Amniotic epithelial cell (primary cell): Measurements from ENCODE around the gene DMRT3.
A peak's percentile ranks its signal among the peaks of the same experiment; 100 is the strongest.

Experiments used
- DNase-seq: peaks from one replicate; pipeline ENCODE4 v3.0.0-alpha.2; 2010; ENCODE audit warnings: low read depth

DMRT3 gene

GRCh38 chr9:1002678-1003077 is 26.2 kb downstream of the DMRT3 start:
- DNase-seq = no peak

- peak; percentile 38 for DNase-seq
Measured at GRCh38 chr9:1005043-1005667, 28.7 kb downstream of the DMRT3 start.

- no peak for DNase-seq
Measured at GRCh38 chr9:1007312-1007711, 30.9 kb downstream of the DMRT3 start.

DNA sequence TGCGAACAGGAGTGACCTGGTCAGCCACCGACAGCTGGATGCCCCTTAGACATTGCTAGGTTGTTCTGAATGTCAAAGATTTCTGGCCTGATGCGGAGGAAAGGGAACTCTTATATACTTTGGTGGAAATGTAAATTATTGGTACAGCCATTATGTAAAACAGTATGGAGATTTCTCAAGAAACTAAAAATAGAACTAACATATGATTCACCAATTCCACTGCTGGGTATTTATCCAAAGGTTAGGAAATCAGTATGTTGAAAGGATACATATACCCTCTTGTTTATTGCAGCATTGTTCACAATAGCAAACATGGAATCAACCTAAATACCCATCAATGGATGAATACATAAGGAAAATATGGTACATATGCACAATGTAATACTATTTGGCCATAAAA is 31.8 kb downstream of the DMRT3 start:
- DNase-seq = peak; percentile 15

DNA sequence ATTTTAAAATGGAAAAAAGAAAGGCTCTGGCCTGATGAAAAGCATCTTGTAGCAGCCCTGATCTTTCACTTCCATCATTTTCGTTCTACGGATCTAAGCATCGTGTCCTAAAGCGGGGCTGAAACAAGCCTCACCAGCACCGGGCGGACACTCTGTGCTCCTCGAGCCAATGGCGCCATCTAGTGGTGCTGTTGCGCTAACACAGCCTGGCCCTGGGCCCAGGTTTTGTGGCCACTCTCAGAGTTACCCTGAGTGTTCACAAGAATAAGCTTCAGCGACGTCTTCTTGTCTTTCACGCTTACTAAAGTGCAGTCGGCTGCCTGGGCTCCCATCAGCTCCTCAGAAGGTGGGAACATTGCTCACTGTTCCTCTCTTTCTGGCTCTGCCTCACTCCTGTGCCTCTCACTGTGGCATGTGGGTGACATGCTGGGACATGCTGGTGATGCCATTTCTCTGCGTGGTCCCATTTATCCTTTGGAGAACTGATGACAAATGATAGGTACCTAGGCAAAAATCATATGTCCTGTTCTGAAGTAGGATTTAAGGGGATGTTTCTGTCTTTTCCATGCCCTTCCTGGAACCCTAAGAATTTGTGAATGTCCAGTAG is 32.7 kb downstream of the DMRT3 start:
- DNase-seq = peak; percentile 52

DNA sequence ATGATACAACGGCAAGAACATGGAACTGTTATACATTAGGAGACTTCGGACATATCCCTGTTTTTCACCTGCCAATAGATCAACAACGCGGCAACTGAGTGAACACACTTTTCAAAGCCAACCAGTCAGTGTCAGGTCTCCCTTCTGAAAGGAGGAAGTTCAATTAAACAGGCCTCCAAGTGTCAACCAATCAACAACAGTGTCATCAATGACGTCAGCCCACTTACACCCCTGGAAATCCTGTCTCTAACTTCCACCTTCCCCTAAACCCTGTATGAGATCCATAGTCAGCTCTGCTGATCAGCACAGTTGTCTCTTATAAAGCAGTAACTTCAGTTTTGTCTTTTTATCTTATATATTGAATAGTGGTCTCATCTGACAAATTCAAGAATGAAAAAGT is 36.6 kb downstream of the DMRT3 start:
- no peak for DNase-seq

GRCh38 chr9:1014225-1014624 is 37.8 kb downstream of the DMRT3 start:
- DNase-seq = no peak

GRCh38 chr9:1014640-1015039 is 38.2 kb downstream of the DMRT3 start:
- DNase-seq = no peak

DNA sequence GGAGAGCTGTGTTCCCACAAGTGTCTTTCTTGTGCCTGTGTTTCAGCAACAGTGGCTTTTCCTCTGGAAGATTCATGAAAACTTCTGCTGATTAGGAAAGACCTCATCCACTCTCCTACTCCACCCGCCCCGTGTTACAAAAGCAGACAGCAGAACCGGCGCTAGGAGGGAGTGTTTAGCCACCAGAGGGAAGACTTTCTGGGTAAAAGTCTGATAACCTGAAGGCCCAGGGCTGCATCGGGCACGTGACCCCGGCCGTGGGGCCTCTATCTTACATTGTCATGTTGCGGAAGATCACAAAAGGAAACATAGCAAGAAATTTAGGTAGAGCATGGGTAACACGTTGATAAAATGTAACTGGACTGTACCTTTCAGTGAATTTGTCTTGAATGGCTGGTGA is 41.7 kb downstream of the DMRT3 start:
- DNase-seq = no peak

GRCh38 chr9:1024112-1024511 is 47.7 kb downstream of the DMRT3 start:
- DNase-seq = no peak

- no peak for DNase-seq
Measured at GRCh38 chr9:1025131-1025530, 48.7 kb downstream of the DMRT3 start.

DNA sequence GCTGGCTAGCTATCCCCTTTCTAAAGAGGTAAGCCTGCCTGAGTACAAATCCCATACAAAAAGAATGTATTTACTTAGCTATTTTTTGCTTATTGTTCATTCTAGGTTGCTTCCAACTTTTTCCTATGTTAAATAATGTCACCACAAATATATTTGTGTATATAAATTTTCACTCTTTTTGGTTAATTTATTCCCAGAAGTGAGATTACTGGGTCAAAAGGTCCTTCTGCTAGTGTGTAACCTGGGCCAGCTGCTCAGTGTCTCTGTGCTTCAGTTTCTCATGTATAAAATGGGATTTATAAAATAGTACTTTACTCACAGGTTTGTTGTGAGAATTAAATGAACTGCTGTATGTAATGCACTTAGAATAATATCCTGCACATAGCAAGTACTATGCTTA is 49.8 kb downstream of the DMRT3 start:
- DNase-seq = no peak

- DNase-seq = no peak
Measured at GRCh38 chr9:1028501-1029190, 52.2 kb downstream of the DMRT3 start.

DNA sequence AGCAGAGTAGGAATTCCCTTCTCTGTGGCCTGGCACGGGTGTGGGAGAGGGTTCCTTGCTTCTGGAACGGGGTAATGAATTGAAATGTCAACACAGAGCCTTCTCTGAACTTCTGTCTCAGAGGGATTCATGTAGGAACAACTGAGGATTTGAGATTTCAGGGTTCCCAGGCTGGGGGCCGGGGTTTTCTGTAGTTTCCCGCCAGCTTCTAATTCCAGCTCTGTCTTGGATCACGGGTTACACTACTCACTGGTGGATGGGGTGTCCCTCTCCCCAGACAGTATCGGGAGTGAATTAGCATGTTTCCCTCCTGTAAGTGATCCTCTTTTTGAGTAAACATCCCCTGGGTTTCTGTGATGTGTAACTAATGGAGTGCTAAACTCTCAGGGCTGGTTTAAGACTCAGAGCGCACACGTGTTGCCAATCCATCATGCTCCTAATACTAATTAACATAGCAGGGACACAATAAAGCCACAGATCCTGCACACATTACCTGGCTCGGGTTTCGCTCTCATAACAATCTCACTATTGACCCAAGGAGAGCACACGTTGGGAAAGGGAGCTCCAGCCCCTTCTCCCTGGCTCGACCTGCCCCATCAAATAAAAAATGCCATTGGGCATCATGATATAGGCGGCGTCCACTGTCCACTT is 55.6 kb downstream of the DMRT3 start:
- no peak for DNase-seq

DNA sequence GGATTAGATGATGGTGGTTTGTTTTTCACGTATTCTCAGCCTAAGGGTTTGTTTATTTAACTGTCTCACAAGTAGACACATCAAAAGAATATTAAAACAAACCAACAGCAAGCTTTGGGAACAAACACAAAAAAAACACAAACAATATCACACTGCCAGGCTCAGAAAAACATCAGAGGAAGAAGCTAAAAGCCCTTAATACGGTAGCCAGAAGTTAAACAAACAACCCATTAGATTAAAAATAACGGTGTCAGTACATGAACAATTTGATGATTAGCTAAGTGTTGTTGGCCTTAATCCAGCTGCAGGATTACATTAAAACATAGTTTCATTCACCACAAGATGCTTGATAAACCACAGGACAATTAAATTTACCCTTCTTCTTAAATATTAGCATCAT is 57.8 kb downstream of the DMRT3 start:
- no peak for DNase-seq

GRCh38 chr9:1039589-1039988 is 63.1 kb downstream of the DMRT3 start:
- DNase-seq = no peak
